ENCODE results near the gene LRRC34.

Gene LRRC34

GRCh38 chr3:169787791-169788190 is 24.9 kb downstream of the LRRC34 start:
- H3K4me3 ChIP-seq (ENCODE audit: severe bottlenecking): no peak overlapping the region
- no peaks in the 10 kb centered on the region for H3K9me3 ChIP-seq (ENCODE audit: severe bottlenecking)
- no peak overlapping the region for H3K27ac ChIP-seq (ENCODE audit: poor library complexity, severe bottlenecking)
- no peak for ATAC-seq (ENCODE audit: low read depth)
- peaks cover 76% of the 10 kb centered on the region for H3K36me3 ChIP-seq (ENCODE audit: low read depth)
- no peak for DNase-seq (ENCODE audit: low spot score)
- no peak for TF ChIP-seq CTCF (IDR thresholded peaks at IDR 0.05; ENCODE audit: poor library complexity, severe bottlenecking)
- H3K27me3 ChIP-seq (ENCODE audit: insufficient read depth, poor library complexity, severe bottlenecking): no peaks in the 10 kb centered on the region
- H3K4me1 ChIP-seq (ENCODE audit: insufficient read depth, poor library complexity, severe bottlenecking): no peaks in the 10 kb centered on the region

- no peaks in the 10 kb centered on the region for H3K4me1 ChIP-seq (ENCODE audit: insufficient read depth, poor library complexity, severe bottlenecking)
- ATAC-seq (ENCODE audit: low read depth) (no peak), DNase-seq (ENCODE audit: low spot score) (no peak)
- no peaks in the 10 kb centered on the region for H3K9me3 ChIP-seq (ENCODE audit: severe bottlenecking)
- no peak for TF ChIP-seq CTCF (IDR thresholded peaks at IDR 0.05; ENCODE audit: poor library complexity, severe bottlenecking)
- no peak overlapping the region for H3K27ac ChIP-seq (ENCODE audit: poor library complexity, severe bottlenecking)
- no peak overlapping the region for H3K4me3 ChIP-seq (ENCODE audit: severe bottlenecking)
- no peaks in the 10 kb centered on the region for H3K27me3 ChIP-seq (ENCODE audit: insufficient read depth, poor library complexity, severe bottlenecking)
- H3K36me3 ChIP-seq (ENCODE audit: low read depth): peaks cover 82% of the 10 kb centered on the region
Observed at GRCh38 chr3:169787120-169787519, 25.6 kb downstream of the LRRC34 start.

GRCh38 chr3:169781209-169781855 is 31.4 kb downstream of the LRRC34 start:
- no peaks in the 10 kb centered on the region for H3K9me3 ChIP-seq (ENCODE audit: severe bottlenecking)
- DNase-seq (ENCODE audit: low spot score) (no peak), ATAC-seq (ENCODE audit: low read depth) (no peak)
- no peak for TF ChIP-seq CTCF (IDR thresholded peaks at IDR 0.05; ENCODE audit: poor library complexity, severe bottlenecking)
- H3K4me1 ChIP-seq (ENCODE audit: insufficient read depth, poor library complexity, severe bottlenecking): no peaks in the 10 kb centered on the region
- no peak overlapping the region for H3K4me3 ChIP-seq (ENCODE audit: severe bottlenecking)
- peaks cover 99% of the 10 kb centered on the region for H3K36me3 ChIP-seq (ENCODE audit: low read depth)
- H3K27me3 ChIP-seq (ENCODE audit: insufficient read depth, poor library complexity, severe bottlenecking): no peaks in the 10 kb centered on the region
- no peak overlapping the region for H3K27ac ChIP-seq (ENCODE audit: poor library complexity, severe bottlenecking)

- TF ChIP-seq CTCF (IDR thresholded peaks at IDR 0.05; ENCODE audit: poor library complexity, severe bottlenecking): no peak
- H3K4me1 ChIP-seq (ENCODE audit: insufficient read depth, poor library complexity, severe bottlenecking): no peaks in the 10 kb centered on the region
- peaks cover 99% of the 10 kb centered on the region for H3K36me3 ChIP-seq (ENCODE audit: low read depth)
- DNase-seq (ENCODE audit: low spot score) (no peak), ATAC-seq (ENCODE audit: low read depth) (no peak)
- no peaks in the 10 kb centered on the region for H3K27me3 ChIP-seq (ENCODE audit: insufficient read depth, poor library complexity, severe bottlenecking)
- H3K27ac ChIP-seq (ENCODE audit: poor library complexity, severe bottlenecking): no peak overlapping the region
- H3K9me3 ChIP-seq (ENCODE audit: severe bottlenecking): no peaks in the 10 kb centered on the region
- no peak overlapping the region for H3K4me3 ChIP-seq (ENCODE audit: severe bottlenecking)
Observed at GRCh38 chr3:169780742-169781141, 32.0 kb downstream of the LRRC34 start.

- TF ChIP-seq CTCF (IDR thresholded peaks at IDR 0.05; ENCODE audit: poor library complexity, severe bottlenecking): no peak
- no peaks in the 10 kb centered on the region for H3K9me3 ChIP-seq (ENCODE audit: severe bottlenecking)
- H3K27me3 ChIP-seq (ENCODE audit: insufficient read depth, poor library complexity, severe bottlenecking): no peaks in the 10 kb centered on the region
- DNase-seq (ENCODE audit: low spot score) (no peak), ATAC-seq (ENCODE audit: low read depth) (no peak)
- H3K4me1 ChIP-seq (ENCODE audit: insufficient read depth, poor library complexity, severe bottlenecking): peaks cover 8% of the 10 kb centered on the region
- no peak overlapping the region for H3K4me3 ChIP-seq (ENCODE audit: severe bottlenecking)
- peaks cover 88% of the 10 kb centered on the region for H3K36me3 ChIP-seq (ENCODE audit: low read depth)
- no peak overlapping the region for H3K27ac ChIP-seq (ENCODE audit: poor library complexity, severe bottlenecking)
Observed at GRCh38 chr3:169777822-169778221, 34.9 kb downstream of the LRRC34 start.

All from RWPE2 (cell line).